HL-60 (cell line): ENCODE data around the gene UBC.
"Not testable (repeated sequence)": the region's sequence is repeated elsewhere in the genome, so short reads cannot be mapped to it uniquely, and the experiment has no call there.

Source experiments
- DNase-seq, 2 experiments: peaks; one replicate each; pipeline ENCODE4 v3.0.0-alpha.2; 2010 to 2020; ENCODE audit warnings: low read depth in 1 of 2, low spot score in 1 of 2
- H3K27ac ChIP-seq: fragments of 250-450 bp; sonication (Bioruptor Pico); replicated peaks from 2 replicates; pipeline ENCODE4 v1.5.1; 2020; ENCODE audit warnings: mild to moderate bottlenecking, moderate library complexity
- H3K27me3 ChIP-seq: fragments of 250-450 bp; sonication (Bioruptor Pico); 2 replicates; pipeline ENCODE4 v1.5.1; 2021; ENCODE audit warnings: mild to moderate bottlenecking, moderate library complexity; ENCODE audit not compliant: insufficient read depth, poor library complexity, severe bottlenecking
- H3K4me3 ChIP-seq: replicated peaks from 2 replicates; pipeline ENCODE4 v1.5.1; 2011; ENCODE audit warnings: mild to moderate bottlenecking, control low read depth, low read length; ENCODE audit not compliant: insufficient read depth
- GABPA ChIP-seq: IDR thresholded peaks from 2 replicates; pipeline ENCODE4 v1.6.1; 2012; ENCODE audit warnings: low read depth
- POLR2AphosphoS5 ChIP-seq: IDR thresholded peaks from 2 replicates; pipeline ENCODE4 v1.6.1; 2012; ENCODE audit warnings: low read depth
- SPI1 ChIP-seq: IDR thresholded peaks from 2 replicates; pipeline ENCODE4 v1.6.1; 2012; ENCODE audit warnings: low read depth, mild to moderate bottlenecking, borderline replicate concordance
- TF ChIP-seq, protein P1 (sequence below): IDR thresholded peaks from one replicate; pipeline ENCODE4 v1.5.1; 2011; ENCODE audit warnings: low read length, control low read depth, inconsistent platforms; ENCODE audit not compliant: insufficient read depth
- TF ChIP-seq, protein P2 (sequence below): IDR thresholded peaks from 2 replicates; pipeline ENCODE4 v1.6.1; 2012; ENCODE audit warnings: low read depth; ENCODE audit not compliant: insufficient replicate concordance

Gene UBC

DNA sequence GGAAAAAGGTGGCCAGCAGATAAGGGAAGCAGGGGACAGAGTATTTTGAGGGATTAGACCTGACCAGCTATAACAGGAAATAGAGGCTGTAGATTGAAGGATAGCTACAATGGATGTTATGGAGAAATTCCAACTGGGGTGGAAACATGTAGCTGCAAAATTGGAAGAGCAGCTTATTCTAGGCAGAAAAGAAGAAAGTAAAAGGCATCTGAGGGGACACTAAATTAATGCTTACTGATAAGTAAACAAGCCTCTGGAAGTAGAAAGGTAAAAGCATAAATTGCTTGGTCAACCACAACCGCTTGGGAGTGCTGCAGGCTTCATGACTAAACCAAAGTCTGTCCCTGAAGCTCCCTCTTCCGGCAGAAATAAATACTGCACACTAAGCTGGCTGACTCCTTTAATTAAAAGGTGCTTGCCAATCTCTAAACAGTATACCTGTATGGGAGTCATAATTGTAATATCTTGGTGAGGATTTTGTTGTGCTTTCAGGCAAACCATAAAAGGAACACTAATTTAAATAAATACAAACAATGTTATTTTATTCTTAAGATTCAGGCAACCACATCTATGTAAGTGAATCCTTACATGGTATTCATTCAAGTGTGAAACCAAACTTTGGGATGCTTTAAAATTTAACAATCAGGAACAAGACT is 7.7 kb downstream of the UBC start:
- Histone ChIP-seq H3K27ac (no peak overlapping the region), H3K4me3 (no peak overlapping the region), H3K27me3 (no peaks in the 10 kb centered on the region)
- peak in 1 of 2 experiments; percentile 91 for DNase-seq
- TF ChIP-seq, protein P1, sequence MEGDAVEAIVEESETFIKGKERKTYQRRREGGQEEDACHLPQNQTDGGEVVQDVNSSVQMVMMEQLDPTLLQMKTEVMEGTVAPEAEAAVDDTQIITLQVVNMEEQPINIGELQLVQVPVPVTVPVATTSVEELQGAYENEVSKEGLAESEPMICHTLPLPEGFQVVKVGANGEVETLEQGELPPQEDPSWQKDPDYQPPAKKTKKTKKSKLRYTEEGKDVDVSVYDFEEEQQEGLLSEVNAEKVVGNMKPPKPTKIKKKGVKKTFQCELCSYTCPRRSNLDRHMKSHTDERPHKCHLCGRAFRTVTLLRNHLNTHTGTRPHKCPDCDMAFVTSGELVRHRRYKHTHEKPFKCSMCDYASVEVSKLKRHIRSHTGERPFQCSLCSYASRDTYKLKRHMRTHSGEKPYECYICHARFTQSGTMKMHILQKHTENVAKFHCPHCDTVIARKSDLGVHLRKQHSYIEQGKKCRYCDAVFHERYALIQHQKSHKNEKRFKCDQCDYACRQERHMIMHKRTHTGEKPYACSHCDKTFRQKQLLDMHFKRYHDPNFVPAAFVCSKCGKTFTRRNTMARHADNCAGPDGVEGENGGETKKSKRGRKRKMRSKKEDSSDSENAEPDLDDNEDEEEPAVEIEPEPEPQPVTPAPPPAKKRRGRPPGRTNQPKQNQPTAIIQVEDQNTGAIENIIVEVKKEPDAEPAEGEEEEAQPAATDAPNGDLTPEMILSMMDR, result peak; percentile 97
- TF ChIP-seq GABPA, result no peak

DNA sequence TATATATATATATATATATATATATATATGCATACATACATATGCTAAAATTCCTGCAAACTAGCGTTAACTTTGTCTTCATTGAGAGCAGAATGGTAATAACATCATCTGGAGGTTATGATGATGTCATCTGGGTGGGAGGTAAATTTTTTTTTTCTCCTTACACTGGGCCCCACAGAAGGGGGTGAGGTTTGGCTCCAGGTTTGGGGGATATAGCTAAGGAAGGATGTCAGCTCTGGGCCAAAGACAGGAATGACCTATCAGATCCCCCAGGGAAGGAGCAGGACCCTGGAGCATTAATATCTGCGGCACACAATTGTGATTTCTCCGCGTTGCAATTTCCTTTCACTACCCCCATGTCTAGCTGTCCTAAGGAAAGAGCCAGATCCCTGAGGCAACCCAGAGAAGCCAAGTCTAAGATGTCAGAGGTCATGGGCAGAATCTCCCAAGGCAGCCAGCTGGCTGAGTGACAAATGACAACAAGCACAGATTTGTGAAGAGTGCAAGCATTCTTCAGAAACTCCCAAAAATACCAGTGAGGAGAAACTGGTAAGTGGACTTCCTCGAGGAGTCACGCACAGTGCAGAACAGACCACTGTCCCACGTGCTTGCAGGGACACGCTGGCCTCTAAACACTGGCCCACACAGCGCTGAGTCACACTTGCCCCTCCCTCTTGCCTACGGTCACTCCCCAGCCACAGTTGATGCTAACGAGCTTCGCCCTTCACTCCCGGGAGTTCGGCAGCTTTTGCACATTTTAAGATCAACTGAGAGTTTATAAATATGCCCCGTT is 9.9 kb downstream of the UBC start:
- peak in 1 of 2 experiments; percentile 28 for DNase-seq
- Histone ChIP-seq H3K27me3 (no peaks in the 10 kb centered on the region), H3K27ac (no peak overlapping the region), H3K4me3 (no peak overlapping the region)
- TF ChIP-seq, protein P1, result no peak
- TF ChIP-seq GABPA (no peak), SPI1 (no peak), POLR2AphosphoS5 (no peak)
- TF ChIP-seq, protein P2, sequence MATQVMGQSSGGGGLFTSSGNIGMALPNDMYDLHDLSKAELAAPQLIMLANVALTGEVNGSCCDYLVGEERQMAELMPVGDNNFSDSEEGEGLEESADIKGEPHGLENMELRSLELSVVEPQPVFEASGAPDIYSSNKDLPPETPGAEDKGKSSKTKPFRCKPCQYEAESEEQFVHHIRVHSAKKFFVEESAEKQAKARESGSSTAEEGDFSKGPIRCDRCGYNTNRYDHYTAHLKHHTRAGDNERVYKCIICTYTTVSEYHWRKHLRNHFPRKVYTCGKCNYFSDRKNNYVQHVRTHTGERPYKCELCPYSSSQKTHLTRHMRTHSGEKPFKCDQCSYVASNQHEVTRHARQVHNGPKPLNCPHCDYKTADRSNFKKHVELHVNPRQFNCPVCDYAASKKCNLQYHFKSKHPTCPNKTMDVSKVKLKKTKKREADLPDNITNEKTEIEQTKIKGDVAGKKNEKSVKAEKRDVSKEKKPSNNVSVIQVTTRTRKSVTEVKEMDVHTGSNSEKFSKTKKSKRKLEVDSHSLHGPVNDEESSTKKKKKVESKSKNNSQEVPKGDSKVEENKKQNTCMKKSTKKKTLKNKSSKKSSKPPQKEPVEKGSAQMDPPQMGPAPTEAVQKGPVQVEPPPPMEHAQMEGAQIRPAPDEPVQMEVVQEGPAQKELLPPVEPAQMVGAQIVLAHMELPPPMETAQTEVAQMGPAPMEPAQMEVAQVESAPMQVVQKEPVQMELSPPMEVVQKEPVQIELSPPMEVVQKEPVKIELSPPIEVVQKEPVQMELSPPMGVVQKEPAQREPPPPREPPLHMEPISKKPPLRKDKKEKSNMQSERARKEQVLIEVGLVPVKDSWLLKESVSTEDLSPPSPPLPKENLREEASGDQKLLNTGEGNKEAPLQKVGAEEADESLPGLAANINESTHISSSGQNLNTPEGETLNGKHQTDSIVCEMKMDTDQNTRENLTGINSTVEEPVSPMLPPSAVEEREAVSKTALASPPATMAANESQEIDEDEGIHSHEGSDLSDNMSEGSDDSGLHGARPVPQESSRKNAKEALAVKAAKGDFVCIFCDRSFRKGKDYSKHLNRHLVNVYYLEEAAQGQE, result no peak

DNA sequence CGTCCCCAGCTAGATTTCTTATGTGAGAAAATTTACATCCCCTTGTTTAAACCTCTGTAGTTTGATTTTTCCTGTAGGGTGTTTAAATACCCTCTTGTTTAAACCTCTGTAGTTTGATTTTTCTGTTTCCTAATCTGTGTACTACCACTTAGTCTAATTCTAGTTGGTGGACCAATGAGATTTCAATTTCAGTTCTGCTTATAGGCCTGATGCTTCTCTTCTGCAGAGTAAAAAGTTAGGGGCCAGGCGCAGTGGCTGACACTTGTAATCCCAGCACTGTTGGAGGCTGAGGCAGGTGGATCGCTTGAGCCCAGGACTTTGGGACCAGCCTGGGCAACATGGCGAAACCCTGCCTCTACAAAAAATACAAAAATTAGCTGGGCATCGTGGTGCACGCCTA is 11.5 kb downstream of the UBC start:
- Histone ChIP-seq H3K27me3 (no peaks in the 10 kb centered on the region), H3K4me3 (no peak overlapping the region), H3K27ac (no peak overlapping the region)
- TF ChIP-seq POLR2AphosphoS5, result no peak
- DNase-seq, result no peak

DNA sequence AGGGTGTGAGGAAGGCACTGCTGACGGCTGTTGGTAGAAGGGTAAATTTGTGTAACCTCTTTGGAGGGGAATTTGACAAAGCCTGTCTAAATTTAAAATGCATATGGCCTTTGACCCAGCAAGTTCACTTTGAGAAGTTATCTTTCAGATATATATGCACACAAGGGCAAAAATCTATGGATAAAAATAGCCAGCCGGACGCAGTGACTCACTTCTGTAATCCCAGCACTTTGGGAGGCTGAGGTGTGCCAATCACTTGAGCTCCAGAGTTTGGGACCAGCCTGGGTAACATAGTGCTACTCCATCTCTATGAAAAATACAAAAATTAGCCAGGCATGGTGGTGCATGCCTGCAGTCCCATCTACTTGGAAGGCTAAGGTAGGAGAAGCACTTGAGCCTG is 13.4 kb downstream of the UBC start:
- Histone ChIP-seq H3K27ac (no peak overlapping the region), H3K27me3 (no peaks in the 10 kb centered on the region), H3K4me3 (no peak overlapping the region)
- TF ChIP-seq, protein P2, result no peak
- TF ChIP-seq GABPA (no peak), POLR2AphosphoS5 (no peak), SPI1 (no peak)
- TF ChIP-seq, protein P1, result no peak
- no peak for DNase-seq

DNA sequence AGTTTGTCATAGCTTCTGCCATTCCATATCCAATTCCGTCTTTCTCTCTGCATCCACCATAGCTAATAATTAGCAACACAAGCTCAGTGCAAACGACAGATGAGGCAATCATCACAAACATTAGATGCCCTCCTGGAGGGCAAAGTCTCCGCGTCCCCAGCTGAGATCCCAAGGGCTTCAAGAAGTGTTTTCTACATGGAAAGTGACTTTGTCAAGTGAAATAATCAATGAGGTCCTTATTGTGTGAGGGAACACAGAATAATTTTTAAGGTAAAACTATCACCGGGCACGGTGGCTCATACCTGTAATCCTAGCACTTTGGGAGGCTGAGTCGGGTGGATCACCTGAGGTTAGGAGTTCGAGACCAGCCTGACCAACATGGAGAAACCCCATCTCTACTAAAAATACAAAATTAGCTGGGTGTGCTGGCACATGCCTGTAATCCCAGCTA is 14.1 kb downstream of the UBC start:
- H3K27ac ChIP-seq, H3K4me3 ChIP-seq, DNase-seq, H3K27me3 ChIP-seq: not testable (repeated sequence)
